Astrocyte of the cerebellum (primary cell): ENCODE data around the gene ZSWIM6.

Experiments used
- DNase-seq: peaks from one replicate; pipeline ENCODE4 v3.0.0-alpha.2; 2011; ENCODE audit warnings: low read depth
- H3K4me3 ChIP-seq: 2 replicates; pipeline ENCODE4 v1.5.1; 2011; ENCODE audit warnings: mild to moderate bottlenecking, low read depth, low read length, moderate library complexity
- in situ Hi-C: cut with HindIII; loops from 2 replicates; pipeline ENCODE4 v1.10.0; 2017; ENCODE audit warnings: low sequenced_read_pairs
- TF ChIP-seq, protein P1 (sequence below): IDR thresholded peaks from 2 replicates; pipeline ENCODE4 v1.5.1; 2012; ENCODE audit warnings: low read length, low read depth, moderate library complexity, mild to moderate bottlenecking; ENCODE audit errors: missing control alignments

The ZSWIM6 gene

DNA sequence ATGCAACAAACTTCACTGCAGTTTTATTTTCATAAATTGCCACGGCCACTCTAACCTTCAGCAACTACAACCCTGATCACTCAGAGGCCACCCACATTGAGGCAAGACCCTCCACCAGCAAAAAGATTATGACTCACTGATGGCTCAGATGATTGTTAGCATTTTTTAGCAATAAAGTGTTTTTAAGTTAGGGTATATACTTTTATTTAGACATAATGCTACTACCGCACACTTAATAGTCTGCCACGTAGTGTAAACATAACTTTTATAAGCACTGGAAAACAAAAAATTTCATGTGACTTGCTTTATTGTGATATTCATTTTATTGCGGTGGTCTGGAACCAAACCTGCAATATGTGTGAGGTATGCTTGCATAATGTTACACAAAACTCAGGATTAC is 257.9 kb downstream of the ZSWIM6 start:
- TF ChIP-seq, protein P1, sequence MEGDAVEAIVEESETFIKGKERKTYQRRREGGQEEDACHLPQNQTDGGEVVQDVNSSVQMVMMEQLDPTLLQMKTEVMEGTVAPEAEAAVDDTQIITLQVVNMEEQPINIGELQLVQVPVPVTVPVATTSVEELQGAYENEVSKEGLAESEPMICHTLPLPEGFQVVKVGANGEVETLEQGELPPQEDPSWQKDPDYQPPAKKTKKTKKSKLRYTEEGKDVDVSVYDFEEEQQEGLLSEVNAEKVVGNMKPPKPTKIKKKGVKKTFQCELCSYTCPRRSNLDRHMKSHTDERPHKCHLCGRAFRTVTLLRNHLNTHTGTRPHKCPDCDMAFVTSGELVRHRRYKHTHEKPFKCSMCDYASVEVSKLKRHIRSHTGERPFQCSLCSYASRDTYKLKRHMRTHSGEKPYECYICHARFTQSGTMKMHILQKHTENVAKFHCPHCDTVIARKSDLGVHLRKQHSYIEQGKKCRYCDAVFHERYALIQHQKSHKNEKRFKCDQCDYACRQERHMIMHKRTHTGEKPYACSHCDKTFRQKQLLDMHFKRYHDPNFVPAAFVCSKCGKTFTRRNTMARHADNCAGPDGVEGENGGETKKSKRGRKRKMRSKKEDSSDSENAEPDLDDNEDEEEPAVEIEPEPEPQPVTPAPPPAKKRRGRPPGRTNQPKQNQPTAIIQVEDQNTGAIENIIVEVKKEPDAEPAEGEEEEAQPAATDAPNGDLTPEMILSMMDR: no peak
- in situ Hi-C loops: no loop called here
- H3K4me3 ChIP-seq: no peak overlapping the region
- no peak for DNase-seq

DNA sequence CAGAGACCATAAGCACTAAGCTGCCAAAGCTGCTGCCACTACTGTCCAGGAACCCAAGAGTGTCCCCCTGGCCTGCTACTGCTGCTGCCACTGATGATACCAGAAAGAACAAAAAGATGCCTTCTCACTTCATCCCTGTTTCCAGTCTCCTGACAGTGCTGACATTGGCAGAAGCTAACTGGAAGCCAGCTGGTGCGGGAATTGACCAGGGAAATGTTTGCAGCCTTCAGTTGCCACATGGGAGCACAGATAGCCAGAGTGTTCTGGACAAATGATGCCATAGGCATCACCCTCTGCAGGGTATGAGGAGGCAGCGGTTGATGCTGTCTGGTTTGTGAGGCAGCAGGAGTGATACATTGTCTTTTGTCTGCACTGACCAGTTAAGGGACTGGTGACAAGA is 258.4 kb downstream of the ZSWIM6 start:
- in situ Hi-C loops: no loop called here
- TF ChIP-seq, protein P1: no peak
- H3K4me3 ChIP-seq: no peak overlapping the region
- DNase-seq: no peak

DNA sequence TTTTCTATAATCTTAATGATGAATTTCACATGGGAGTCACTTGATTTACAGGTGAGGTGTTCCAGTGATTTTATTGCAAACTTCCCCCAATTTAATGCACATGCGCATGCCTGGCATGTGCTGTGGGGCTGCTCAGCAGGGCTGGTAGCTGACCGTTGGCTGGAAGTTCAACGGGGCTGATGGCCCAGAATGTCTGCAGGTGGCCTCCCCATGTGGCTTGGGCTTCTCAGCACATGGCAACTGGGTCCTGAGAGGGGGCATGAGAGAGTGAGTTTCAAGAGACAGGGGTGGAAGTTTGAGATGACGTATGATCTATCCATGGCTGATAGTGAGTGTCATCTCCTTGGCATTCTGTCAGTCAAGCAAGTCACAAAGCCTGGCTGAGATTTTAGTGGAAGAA is 259.8 kb downstream of the ZSWIM6 start:
- in situ Hi-C loops: no loop called here
- TF ChIP-seq, protein P1: no peak
- H3K4me3 ChIP-seq: no peak overlapping the region
- DNase-seq: no peak

DNA sequence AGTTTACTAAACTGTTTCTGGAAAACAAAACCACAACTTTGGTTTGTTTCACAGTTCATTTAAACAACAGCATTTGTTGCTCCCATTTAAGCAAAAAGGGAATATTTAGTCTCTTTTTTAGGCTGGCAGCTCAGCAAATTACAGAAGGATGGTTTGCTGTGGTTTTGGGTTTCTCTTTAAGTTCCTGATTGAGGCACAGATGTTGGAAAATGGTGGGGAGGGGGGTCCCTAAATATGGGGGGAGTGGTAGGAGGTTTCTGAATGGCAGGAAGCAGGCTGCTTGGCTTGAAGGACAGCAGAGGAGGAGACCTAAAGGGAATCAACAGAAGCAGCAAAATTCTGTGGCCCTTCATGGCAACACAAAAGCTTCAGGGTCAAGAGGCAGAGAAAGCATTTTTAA is 263.4 kb downstream of the ZSWIM6 start:
- DNase-seq: no peak
- TF ChIP-seq, protein P1: no peak
- no peak overlapping the region for H3K4me3 ChIP-seq
- in situ Hi-C loops: no loop called here
